Measurements from ENCODE around the gene PYCR2.

PYCR2 gene

DNA sequence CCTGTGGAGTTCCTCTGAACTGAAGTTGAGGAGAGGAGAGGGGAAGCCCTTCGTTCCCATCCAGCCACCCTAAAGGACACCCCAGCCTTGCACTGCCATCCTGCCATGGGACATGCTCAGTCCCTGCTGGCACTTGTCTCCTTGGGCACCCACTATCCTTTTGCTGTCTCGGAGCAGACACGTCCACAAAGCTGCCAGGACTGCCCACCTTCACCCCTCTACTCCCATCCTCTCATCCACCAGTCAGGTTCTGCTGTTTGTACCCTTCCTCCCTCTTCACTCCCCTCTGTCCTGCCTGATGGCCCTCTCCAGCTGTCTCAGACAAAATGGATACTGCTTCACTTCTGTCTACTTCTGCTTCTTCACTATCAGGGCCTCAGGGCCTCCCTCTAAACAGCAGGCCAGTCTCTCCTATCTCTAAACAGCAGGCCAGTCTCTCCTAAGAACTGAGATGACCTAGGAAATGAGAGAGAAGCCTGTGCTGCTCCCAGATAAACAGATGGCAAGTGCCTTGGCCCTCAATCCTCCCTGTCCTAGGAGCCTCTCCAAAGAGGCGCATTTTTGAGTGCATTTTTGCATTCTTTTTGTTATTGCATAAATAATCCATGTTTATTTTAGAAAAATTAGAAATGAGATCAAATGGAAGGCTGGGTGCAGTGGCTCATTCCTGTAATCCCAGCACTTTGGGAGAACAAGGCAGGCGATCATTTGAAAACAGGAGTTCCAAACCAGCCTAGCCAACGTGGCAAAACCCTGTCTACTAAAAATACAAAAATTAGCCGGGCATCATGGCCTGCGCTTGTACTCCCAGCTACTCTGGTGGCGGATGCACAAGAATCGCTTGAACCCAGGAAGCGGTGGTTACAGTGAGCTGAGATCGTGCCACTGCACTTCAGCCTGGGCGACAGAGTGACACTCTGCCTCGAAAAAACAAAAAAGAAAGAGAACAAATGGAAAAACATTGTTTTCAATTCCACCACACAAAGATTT lies 4.4 kb upstream of the PYCR2 start:
- DNase-seq (ENCODE audit: low spot score) = no peak
- in situ Hi-C loops (cut with MboI; ENCODE audit: low pct_unique_long_range_greater_than_20kb, low sequenced_read_pairs, unreplicated experiment) = no loop called here
- TF ChIP-seq, protein P1, sequence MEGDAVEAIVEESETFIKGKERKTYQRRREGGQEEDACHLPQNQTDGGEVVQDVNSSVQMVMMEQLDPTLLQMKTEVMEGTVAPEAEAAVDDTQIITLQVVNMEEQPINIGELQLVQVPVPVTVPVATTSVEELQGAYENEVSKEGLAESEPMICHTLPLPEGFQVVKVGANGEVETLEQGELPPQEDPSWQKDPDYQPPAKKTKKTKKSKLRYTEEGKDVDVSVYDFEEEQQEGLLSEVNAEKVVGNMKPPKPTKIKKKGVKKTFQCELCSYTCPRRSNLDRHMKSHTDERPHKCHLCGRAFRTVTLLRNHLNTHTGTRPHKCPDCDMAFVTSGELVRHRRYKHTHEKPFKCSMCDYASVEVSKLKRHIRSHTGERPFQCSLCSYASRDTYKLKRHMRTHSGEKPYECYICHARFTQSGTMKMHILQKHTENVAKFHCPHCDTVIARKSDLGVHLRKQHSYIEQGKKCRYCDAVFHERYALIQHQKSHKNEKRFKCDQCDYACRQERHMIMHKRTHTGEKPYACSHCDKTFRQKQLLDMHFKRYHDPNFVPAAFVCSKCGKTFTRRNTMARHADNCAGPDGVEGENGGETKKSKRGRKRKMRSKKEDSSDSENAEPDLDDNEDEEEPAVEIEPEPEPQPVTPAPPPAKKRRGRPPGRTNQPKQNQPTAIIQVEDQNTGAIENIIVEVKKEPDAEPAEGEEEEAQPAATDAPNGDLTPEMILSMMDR (IDR thresholded peaks at IDR 0.05; ENCODE audit: extremely low read depth, insufficient read depth, missing control alignments) = no peak

DNA sequence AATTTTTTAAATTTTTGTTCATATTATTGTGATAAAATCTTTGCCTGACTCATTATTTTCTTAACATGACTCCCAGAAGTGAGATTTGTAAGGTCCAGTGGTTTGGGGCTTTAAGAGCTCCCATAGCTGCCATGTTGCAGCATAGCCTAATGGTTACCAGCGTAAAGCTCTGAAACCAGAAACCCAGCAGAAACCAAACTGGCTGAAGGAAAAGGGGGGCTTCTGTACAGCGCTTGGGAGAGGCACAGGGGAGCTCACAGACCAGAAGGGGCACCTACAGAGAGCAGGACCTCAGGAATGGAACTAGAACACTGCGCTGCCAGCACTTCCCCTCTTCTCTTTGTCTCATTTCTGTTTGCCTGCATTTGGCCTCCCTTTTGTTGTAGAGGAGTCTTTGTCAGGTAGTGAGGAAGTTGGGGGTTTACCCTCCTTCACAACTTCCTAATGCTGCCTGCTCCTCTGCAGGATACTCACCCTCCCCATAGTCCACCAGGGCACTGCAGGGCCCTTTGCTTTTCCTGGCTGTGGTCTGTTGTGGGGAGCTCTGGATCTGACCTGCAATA lies 2.6 kb upstream of the PYCR2 start:
- DNase-seq (ENCODE audit: low spot score) = no peak
- TF ChIP-seq, protein P1 (IDR thresholded peaks at IDR 0.05; ENCODE audit: extremely low read depth, insufficient read depth, missing control alignments) = no peak
- in situ Hi-C loops (cut with MboI; ENCODE audit: low pct_unique_long_range_greater_than_20kb, low sequenced_read_pairs, unreplicated experiment) = no loop called here

DNA sequence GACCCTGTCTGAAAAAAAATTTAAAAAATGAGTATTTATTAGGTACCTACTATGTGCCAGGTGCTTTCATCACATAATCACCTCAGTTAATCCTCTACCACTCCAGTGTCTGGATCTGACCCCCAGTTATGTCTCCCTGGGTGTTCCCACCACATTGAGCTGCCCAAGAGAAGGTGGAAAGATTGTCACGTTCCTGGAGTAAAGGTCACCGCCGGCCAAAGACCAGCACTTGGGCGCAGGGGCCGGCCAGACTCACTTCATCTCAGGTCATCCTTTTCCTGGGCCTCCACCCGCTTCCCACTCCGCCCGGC lies 714 bp downstream of the PYCR2 start:
- TF ChIP-seq, protein P1 (IDR thresholded peaks at IDR 0.05; ENCODE audit: extremely low read depth, insufficient read depth, missing control alignments) = no peak
- no peak for DNase-seq (ENCODE audit: low spot score)
- in situ Hi-C loops (cut with MboI; ENCODE audit: low pct_unique_long_range_greater_than_20kb, low sequenced_read_pairs, unreplicated experiment) = no loop called here

DNA sequence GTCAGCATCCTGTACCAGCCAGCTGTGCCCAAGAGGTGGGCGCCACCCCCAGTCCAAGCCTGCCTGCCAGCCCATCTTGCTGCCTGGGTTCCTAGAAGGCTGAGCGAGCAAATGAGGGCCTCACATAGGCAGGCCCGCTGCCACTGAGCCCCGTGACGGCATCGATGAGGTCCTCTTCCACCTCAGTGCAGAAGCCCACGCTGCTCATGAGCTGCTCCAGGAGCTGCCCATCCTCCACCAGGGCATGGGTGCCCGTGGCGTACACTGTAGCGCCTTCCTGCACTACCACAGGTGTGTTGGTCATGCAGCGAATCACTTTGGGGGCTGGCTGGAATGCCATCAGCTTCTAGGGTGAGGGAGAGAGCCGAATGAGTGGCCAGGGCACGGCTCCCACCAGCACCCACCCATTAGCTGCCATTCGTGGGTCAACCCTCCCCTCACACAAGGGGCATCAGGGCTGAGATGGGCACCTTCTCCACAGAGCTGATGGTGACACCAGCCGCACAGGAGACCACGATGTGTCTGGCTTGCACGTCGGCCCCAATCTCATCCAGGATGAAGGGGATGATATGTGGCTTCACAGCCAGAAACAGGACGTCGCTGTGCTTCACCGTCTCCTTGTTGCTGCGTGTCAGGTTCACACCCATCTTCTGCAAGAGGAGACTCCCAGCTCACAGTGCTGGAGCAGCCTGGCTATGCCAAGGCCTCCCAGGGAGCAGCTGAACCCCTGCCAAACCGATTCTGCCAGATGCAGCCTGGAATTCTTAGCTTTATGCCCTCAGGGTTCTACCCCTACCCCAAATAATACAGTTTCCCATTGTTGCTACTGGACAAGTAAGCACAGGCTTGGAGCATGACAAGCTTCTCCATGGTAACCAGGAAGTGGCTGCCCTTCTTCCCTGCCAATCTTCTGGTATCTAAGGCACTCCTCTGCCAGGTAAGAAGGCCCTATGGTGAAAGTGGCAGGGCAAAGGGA lies 2.0 kb downstream of the PYCR2 start:
- no peak for DNase-seq (ENCODE audit: low spot score)
- in situ Hi-C loops (cut with MboI; ENCODE audit: low pct_unique_long_range_greater_than_20kb, low sequenced_read_pairs, unreplicated experiment) = no loop called here

DNA sequence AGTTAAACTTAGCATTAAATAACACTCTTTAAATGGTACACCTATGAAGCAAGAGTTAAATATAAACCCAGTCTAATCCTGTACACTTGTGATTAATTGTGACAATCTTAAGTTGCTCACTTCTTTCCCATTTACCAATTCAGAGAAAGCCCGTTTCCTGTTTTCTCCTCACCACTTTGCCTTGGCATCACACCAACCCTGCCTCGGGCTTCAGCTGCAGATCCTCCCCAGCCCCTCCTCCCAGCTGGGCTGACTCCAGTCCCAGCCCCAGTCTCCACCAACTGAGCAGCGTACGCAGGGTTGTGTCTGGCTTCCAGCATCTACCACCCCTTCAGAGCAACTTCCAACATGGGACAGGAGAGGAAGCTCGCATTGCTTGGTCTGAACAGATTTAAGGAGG lies 4.1 kb downstream of the PYCR2 start:
- TF ChIP-seq, protein P1 (IDR thresholded peaks at IDR 0.05; ENCODE audit: extremely low read depth, insufficient read depth, missing control alignments) = no peak
- no peak for DNase-seq (ENCODE audit: low spot score)
- in situ Hi-C loops (cut with MboI; ENCODE audit: low pct_unique_long_range_greater_than_20kb, low sequenced_read_pairs, unreplicated experiment) = no loop called here

More for the DNA sequence above, 2.0 kb downstream of the PYCR2 start:
- TF ChIP-seq, protein P1 (IDR thresholded peaks at IDR 0.05; ENCODE audit: extremely low read depth, insufficient read depth, missing control alignments) = no peak

DNA sequence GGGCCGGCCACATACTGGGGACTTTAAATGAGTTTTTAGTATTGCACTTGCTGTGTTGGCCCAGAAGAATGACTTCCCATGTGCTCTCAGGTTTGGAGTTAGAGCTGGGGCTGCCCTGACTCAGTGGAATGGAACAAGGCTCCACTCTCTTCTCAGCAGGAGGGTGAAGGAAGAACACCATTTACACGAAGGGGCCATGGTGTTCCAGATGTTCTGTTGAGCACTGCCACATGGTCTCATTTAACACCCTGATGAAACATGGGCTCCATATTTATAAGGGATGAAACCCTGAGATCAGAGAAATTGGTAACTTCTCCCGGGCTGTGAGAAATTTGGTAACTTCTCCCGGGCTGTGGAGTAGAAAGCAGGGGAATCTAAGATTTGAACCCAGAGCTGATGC lies 5.8 kb downstream of the PYCR2 start:
- no peak for DNase-seq (ENCODE audit: low spot score)
- TF ChIP-seq, protein P1 (IDR thresholded peaks at IDR 0.05; ENCODE audit: extremely low read depth, insufficient read depth, missing control alignments) = no peak
- in situ Hi-C loops (cut with MboI; ENCODE audit: low pct_unique_long_range_greater_than_20kb, low sequenced_read_pairs, unreplicated experiment) = no loop called here

Measured in GM13977 (cell line).